ENCODE measurements around the gene C19orf47.

The C19orf47 gene

DNA sequence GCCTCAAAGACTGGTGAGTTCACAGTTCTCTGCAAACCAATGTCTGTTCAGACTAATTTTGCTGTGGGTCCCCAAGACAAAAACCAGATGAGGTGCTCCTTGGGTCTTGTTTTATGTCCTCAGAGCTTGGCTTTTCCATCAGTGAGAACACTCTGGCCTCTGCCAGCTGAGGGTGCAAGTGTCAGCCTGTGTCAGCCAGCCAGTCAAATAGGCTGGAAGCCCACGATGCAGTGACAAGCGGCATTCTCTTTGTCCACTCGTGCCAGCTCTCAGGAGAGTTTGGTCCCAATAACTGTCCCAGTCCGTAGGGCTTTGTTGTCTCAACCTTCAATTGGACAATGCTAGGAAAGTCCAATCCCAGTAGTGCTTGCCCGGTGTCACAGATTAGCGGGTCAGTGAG is 53.6 kb downstream of the C19orf47 start:
- H3K9ac ChIP-seq (ENCODE audit: low read depth, low read length, poor library complexity, severe bottlenecking) = no peak overlapping the region
- H4K20me1 ChIP-seq (ENCODE audit: insufficient read depth, low read length, poor library complexity, severe bottlenecking) = no peaks in the 10 kb centered on the region
- H3K4me1 ChIP-seq (ENCODE audit: insufficient read depth, low read length, poor library complexity, severe bottlenecking) = no peaks in the 10 kb centered on the region
- H3K9me2 ChIP-seq (replicated peaks; ENCODE audit: low read depth, low read length) = no peaks in the 10 kb centered on the region
- no peak overlapping the region for H3K4me3 ChIP-seq (ENCODE audit: low read length, poor library complexity, severe bottlenecking)
- no peaks in the 10 kb centered on the region for H3F3A ChIP-seq (ENCODE audit: low read depth)
- H3K27me3 ChIP-seq (ENCODE audit: insufficient read depth, low read length, poor library complexity, severe bottlenecking) = no peaks in the 10 kb centered on the region
- H3K9me3 ChIP-seq (ENCODE audit: insufficient read depth, low read depth, low read length) = no peaks in the 10 kb centered on the region
- H3K79me2 ChIP-seq (ENCODE audit: insufficient read depth, low read length) = no peaks in the 10 kb centered on the region
- H2AFZ ChIP-seq (ENCODE audit: low read length) = no peak overlapping the region
- H3K36me3 ChIP-seq (ENCODE audit: insufficient read depth, low read length) = no peaks in the 10 kb centered on the region
- TF ChIP-seq EZH2phosphoT487 (IDR thresholded peaks at IDR 0.05; ENCODE audit: borderline replicate concordance) = no peak
- no peak overlapping the region for H3K4me2 ChIP-seq (ENCODE audit: low read depth, low read length, poor library complexity, severe bottlenecking)

DNA sequence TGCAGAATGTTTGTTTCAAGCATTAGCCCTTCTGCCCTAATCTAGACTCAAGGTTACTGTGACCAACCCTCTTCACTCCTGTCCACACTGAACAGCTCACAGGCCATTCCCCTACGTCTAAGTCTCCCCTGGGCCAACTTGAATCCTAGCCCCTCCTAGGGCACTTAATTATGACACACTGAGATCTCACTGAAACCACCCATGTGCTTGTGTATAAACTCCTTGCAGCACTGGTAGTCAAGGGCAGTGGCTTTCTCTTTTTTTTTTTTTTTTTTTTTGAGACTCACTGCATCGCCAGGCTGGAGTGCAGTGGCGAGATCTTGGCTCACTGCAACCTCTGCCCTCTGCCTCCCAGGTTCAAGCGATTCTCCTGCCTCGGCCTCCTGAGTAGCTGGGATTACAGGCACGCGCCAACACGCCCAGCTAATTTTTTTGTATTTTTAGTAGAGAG is 61.2 kb downstream of the C19orf47 start:
- TF ChIP-seq EZH2phosphoT487 (IDR thresholded peaks at IDR 0.05; ENCODE audit: borderline replicate concordance) = no peak
- TF ChIP-seq, protein P1, sequence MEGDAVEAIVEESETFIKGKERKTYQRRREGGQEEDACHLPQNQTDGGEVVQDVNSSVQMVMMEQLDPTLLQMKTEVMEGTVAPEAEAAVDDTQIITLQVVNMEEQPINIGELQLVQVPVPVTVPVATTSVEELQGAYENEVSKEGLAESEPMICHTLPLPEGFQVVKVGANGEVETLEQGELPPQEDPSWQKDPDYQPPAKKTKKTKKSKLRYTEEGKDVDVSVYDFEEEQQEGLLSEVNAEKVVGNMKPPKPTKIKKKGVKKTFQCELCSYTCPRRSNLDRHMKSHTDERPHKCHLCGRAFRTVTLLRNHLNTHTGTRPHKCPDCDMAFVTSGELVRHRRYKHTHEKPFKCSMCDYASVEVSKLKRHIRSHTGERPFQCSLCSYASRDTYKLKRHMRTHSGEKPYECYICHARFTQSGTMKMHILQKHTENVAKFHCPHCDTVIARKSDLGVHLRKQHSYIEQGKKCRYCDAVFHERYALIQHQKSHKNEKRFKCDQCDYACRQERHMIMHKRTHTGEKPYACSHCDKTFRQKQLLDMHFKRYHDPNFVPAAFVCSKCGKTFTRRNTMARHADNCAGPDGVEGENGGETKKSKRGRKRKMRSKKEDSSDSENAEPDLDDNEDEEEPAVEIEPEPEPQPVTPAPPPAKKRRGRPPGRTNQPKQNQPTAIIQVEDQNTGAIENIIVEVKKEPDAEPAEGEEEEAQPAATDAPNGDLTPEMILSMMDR (conservative IDR thresholded peaks at IDR 0.05; ENCODE audit: low read length) = no peak
- H3K4me3 ChIP-seq (ENCODE audit: low read length, poor library complexity, severe bottlenecking) = no peak overlapping the region
- peaks cover 28% of the 10 kb centered on the region for H3K79me2 ChIP-seq (ENCODE audit: insufficient read depth, low read length)
- peaks cover 34% of the 10 kb centered on the region for H3K4me1 ChIP-seq (ENCODE audit: insufficient read depth, low read length, poor library complexity, severe bottlenecking)
- no peaks in the 10 kb centered on the region for H3K27me3 ChIP-seq (ENCODE audit: insufficient read depth, low read length, poor library complexity, severe bottlenecking)
- peak overlapping the region; percentile 73 for H3K9ac ChIP-seq (ENCODE audit: low read depth, low read length, poor library complexity, severe bottlenecking)
- peaks cover 3% of the 10 kb centered on the region; the same call in 1 of the 2 replicates for H3F3A ChIP-seq (ENCODE audit: low read depth)
- H3K4me2 ChIP-seq (ENCODE audit: low read depth, low read length, poor library complexity, severe bottlenecking) = peak overlapping the region; percentile 75
- no peaks in the 10 kb centered on the region for H3K9me3 ChIP-seq (ENCODE audit: insufficient read depth, low read depth, low read length)
- H3K36me3 ChIP-seq (ENCODE audit: insufficient read depth, low read length) = no peaks in the 10 kb centered on the region
- 0 out of 2 replicates have a peak overlapping the region, but pooled peaks have one; percentile 16 for H2AFZ ChIP-seq (ENCODE audit: low read length)
- peaks cover 21% of the 10 kb centered on the region for H4K20me1 ChIP-seq (ENCODE audit: insufficient read depth, low read length, poor library complexity, severe bottlenecking)
- H3K9me2 ChIP-seq (replicated peaks; ENCODE audit: low read depth, low read length) = no peaks in the 10 kb centered on the region

DNA sequence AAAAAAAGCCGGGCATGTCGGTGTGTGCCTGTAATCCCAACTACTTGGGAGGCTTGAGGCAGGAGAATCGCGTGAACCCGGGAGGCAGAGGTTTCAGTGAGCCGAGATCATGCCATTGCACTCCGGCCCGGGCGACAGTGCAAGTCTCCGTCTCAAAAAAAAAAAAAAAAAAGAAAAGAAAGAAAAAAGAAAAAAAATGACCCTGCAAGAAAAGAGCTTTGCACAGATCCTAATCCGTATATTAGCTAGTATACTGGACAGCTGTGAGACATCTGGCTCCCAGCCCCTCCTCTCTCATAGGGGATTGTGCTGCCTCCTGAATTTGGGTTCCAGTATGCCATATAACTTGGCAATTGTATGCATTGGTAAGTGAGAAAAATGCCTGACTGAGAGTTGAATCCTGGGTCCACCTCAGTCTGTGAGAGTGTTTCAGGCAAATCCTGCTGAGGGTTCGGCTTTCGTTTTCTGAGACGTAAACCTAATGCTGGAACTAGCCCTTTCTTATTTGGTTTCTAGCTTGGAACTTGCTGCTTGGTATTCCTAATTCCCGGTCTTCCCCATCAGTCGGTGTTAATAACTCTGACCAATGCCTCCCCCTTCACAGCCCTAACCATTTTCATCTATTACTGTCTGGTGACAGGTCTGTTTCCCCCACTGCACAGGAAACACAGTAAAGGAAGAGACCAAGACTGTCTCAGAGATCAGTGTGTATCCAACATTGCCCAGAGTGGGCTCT is 61.8 kb downstream of the C19orf47 start:
- peak overlapping the region; percentile 69 for H3K4me3 ChIP-seq (ENCODE audit: low read length, poor library complexity, severe bottlenecking)
- TF ChIP-seq EZH2phosphoT487 (IDR thresholded peaks at IDR 0.05; ENCODE audit: borderline replicate concordance) = no peak
- TF ChIP-seq, protein P1 (conservative IDR thresholded peaks at IDR 0.05; ENCODE audit: low read length) = no peak
- peaks cover 3% of the 10 kb centered on the region; the same call in 1 of the 2 replicates for H3F3A ChIP-seq (ENCODE audit: low read depth)
- peak overlapping the region; percentile 75 for H3K4me2 ChIP-seq (ENCODE audit: low read depth, low read length, poor library complexity, severe bottlenecking)
- no peaks in the 10 kb centered on the region for H3K27me3 ChIP-seq (ENCODE audit: insufficient read depth, low read length, poor library complexity, severe bottlenecking)
- H3K79me2 ChIP-seq (ENCODE audit: insufficient read depth, low read length) = peaks cover 34% of the 10 kb centered on the region
- H3K9me3 ChIP-seq (ENCODE audit: insufficient read depth, low read depth, low read length) = no peaks in the 10 kb centered on the region
- peak overlapping the region; percentile 73 for H3K9ac ChIP-seq (ENCODE audit: low read depth, low read length, poor library complexity, severe bottlenecking)
- no peaks in the 10 kb centered on the region for H3K36me3 ChIP-seq (ENCODE audit: insufficient read depth, low read length)
- H2AFZ ChIP-seq (ENCODE audit: low read length) = 0 out of 2 replicates have a peak overlapping the region, but pooled peaks have one; percentile 16
- H3K4me1 ChIP-seq (ENCODE audit: insufficient read depth, low read length, poor library complexity, severe bottlenecking) = peaks cover 40% of the 10 kb centered on the region
- peaks cover 27% of the 10 kb centered on the region for H4K20me1 ChIP-seq (ENCODE audit: insufficient read depth, low read length, poor library complexity, severe bottlenecking)
- no peaks in the 10 kb centered on the region for H3K9me2 ChIP-seq (replicated peaks; ENCODE audit: low read depth, low read length)

Measured in Loucy (cell line).